GM19372 (cell line): ENCODE data around the gene KANK2.
"Not testable (repeated sequence)": the region's sequence is repeated elsewhere in the genome, so short reads cannot be mapped to it uniquely, and the experiment has no call there.

Experiments used
- ATAC-seq: cut with Tn5 transposase; IDR thresholded peaks from one replicate; pipeline ENCODE4 v1.9.1; 2021; ENCODE audit warnings: mild to moderate bottlenecking, low read depth, moderate library complexity; ENCODE audit not compliant: unreplicated experiment

The KANK2 gene

GRCh38 chr19:11198769-11199424 lies 1.6 kb upstream of the KANK2 start:
- ATAC-seq, result no peak

- ATAC-seq, result no peak
Measured at GRCh38 chr19:11198175-11198534, 810 bp upstream of the KANK2 start.

GRCh38 chr19:11196406-11197287 lies 698 bp downstream of the KANK2 start:
- ATAC-seq, result no peak

GRCh38 chr19:11195681-11196080 lies 1.7 kb downstream of the KANK2 start:
- no peak for ATAC-seq

- ATAC-seq, result no peak
Measured at GRCh38 chr19:11194656-11195558, 2.4 kb downstream of the KANK2 start.

GRCh38 chr19:11194173-11194572 lies 3.2 kb downstream of the KANK2 start:
- no peak for ATAC-seq

- ATAC-seq, result no peak
Measured at GRCh38 chr19:11192957-11193939, 4.1 kb downstream of the KANK2 start.

- ATAC-seq, result no peak
Measured at GRCh38 chr19:11191934-11192333, 5.4 kb downstream of the KANK2 start.

GRCh38 chr19:11191273-11191755 lies 6.0 kb downstream of the KANK2 start:
- no peak for ATAC-seq

GRCh38 chr19:11190501-11190900 lies 6.8 kb downstream of the KANK2 start:
- ATAC-seq, result no peak

GRCh38 chr19:11187441-11187840 lies 9.9 kb downstream of the KANK2 start:
- ATAC-seq, result no peak

- no peak for ATAC-seq
Measured at GRCh38 chr19:11182994-11183393, 14.4 kb downstream of the KANK2 start.

GRCh38 chr19:11181488-11181887 lies 15.9 kb downstream of the KANK2 start:
- no peak for ATAC-seq

- ATAC-seq, result not testable (repeated sequence)
Measured at GRCh38 chr19:11180975-11181374, 16.4 kb downstream of the KANK2 start.

- ATAC-seq, result no peak
Measured at GRCh38 chr19:11180346-11180745, 17.0 kb downstream of the KANK2 start.

- no peak for ATAC-seq
Measured at GRCh38 chr19:11179716-11180297, 17.5 kb downstream of the KANK2 start.

GRCh38 chr19:11179145-11179465 lies 18.2 kb downstream of the KANK2 start:
- ATAC-seq, result not testable (repeated sequence)

- no peak for ATAC-seq
Measured at GRCh38 chr19:11177592-11177991, 19.8 kb downstream of the KANK2 start.

- ATAC-seq, result no peak
Measured at GRCh38 chr19:11176466-11177193, 20.7 kb downstream of the KANK2 start.
